GM23338 (cell line): ENCODE measurements around the gene CCIN. TPM values are rescaled to one million over a fixed set of nuclear protein-coding genes. Genes with fewer than 3 reads are reported as not detected.

Experiments
- ATAC-seq: fragments of 200-7000 bp; cut with Tn5 transposase; 3 replicates; pipeline ENCODE4 v1.9.1; 2020
- DNase-seq: peaks from one replicate; pipeline ENCODE4 v3.0.0-alpha.2; 2015; ENCODE audit warnings: low spot score
- H2AFZ ChIP-seq: fragments of 200-600 bp; sonication (generic); 2 replicates; pipeline ENCODE4 v1.8.0; 2016; ENCODE audit warnings: antibody characterized with exemption, mild to moderate bottlenecking, moderate library complexity
- H3F3A ChIP-seq: fragments of 200-600 bp; sonication (generic); replicated peaks from 2 replicates; pipeline ENCODE4 v1.8.0; 2017; ENCODE audit warnings: antibody characterized with exemption, mixed run types, low read depth
- H3K27ac ChIP-seq: fragments of 200-600 bp; sonication (generic); 2 replicates; pipeline ENCODE4 v1.6.1; 2016; ENCODE audit warnings: low read depth
- H3K27me3 ChIP-seq: fragments of 200-600 bp; sonication (generic); 2 replicates; pipeline ENCODE4 v1.8.0; 2016; ENCODE audit warnings: mild to moderate bottlenecking, mixed run types, moderate library complexity; ENCODE audit not compliant: insufficient read depth
- H3K36me3 ChIP-seq: fragments of 200-600 bp; sonication (generic); 2 replicates; pipeline ENCODE4 v1.8.0; 2016; ENCODE audit warnings: mild to moderate bottlenecking; ENCODE audit not compliant: insufficient read depth
- H3K4me1 ChIP-seq: fragments of 200-600 bp; sonication (generic); 2 replicates; pipeline ENCODE4 v1.8.0; 2016; ENCODE audit warnings: mild to moderate bottlenecking, moderate library complexity; ENCODE audit not compliant: insufficient read depth
- H3K4me2 ChIP-seq: fragments of 200-600 bp; sonication (generic); 2 replicates; pipeline ENCODE4 v1.7.1; 2017; ENCODE audit warnings: mixed run types
- H3K4me3 ChIP-seq: fragments of 200-600 bp; sonication (generic); 2 replicates; pipeline ENCODE4 v1.6.1; 2016; ENCODE audit warnings: mixed run types
- H3K79me2 ChIP-seq: fragments of 200-600 bp; sonication (generic); replicated peaks from 2 replicates; pipeline ENCODE4 v1.8.0; 2017; ENCODE audit warnings: mild to moderate bottlenecking; ENCODE audit not compliant: insufficient read depth
- H3K9me2 ChIP-seq: fragments of 200-600 bp; sonication (generic); 2 replicates; pipeline ENCODE4 v1.8.0; 2017; ENCODE audit not compliant: insufficient read depth
- H4K20me1 ChIP-seq: fragments of 200-600 bp; sonication (generic); replicated peaks from 2 replicates; pipeline ENCODE4 v1.8.0; 2017; ENCODE audit warnings: mild to moderate bottlenecking; ENCODE audit not compliant: insufficient read depth
- H3K27ac Mint-ChIP-seq: 2 replicates; pipeline ENCODE4 v1.8.0; 2020; ENCODE audit warnings: inconsistent platforms, mild to moderate bottlenecking, moderate library complexity, mixed read lengths
- H3K27me3 Mint-ChIP-seq: 3 replicates; pipeline ENCODE4 v1.8.0; 2022; ENCODE audit warnings: low read depth, mild to moderate bottlenecking, moderate library complexity, mixed read lengths, inconsistent platforms; ENCODE audit not compliant: insufficient read depth, poor library complexity
- H3K36me3 Mint-ChIP-seq: 3 replicates; pipeline ENCODE4 v1.8.0; 2021; ENCODE audit warnings: low read depth, mild to moderate bottlenecking, inconsistent platforms, moderate library complexity, mixed read lengths
- H3K4me1 Mint-ChIP-seq: 3 replicates; pipeline ENCODE4 v1.8.0; 2020; ENCODE audit warnings: mild to moderate bottlenecking, inconsistent platforms, mixed read lengths
- H3K4me3 Mint-ChIP-seq: 3 replicates; pipeline ENCODE4 v1.8.0; 2021; ENCODE audit warnings: moderate library complexity, mild to moderate bottlenecking, inconsistent platforms, mixed read lengths
- H3K9me3 Mint-ChIP-seq: 3 replicates; pipeline ENCODE4 v1.8.0; 2020; ENCODE audit warnings: moderate library complexity, mild to moderate bottlenecking, inconsistent platforms, mixed read lengths
- CREB1 ChIP-seq: fragments of 250-450 bp; sonication (Bioruptor Pico); IDR thresholded peaks from 2 replicates; pipeline ENCODE4 v1.5.0; 2020; ENCODE audit warnings: low read depth, mild to moderate bottlenecking, moderate library complexity
- CTCF ChIP-seq, 2 experiments: fragments of 200-600 bp in 1 of 2; sonication (generic) in 1 of 2; conservative IDR thresholded peaks; 2 replicates each; pipeline versions ENCODE4 v1.5.1 to v1.6.1; 2016 to 2017; ENCODE audit warnings: antibody characterized with exemption in 2 of 2, low read depth in 2 of 2, mild to moderate bottlenecking in 2 of 2, moderate library complexity in 1 of 2
- EZH2 ChIP-seq: fragments of 200-600 bp; sonication (generic); IDR thresholded peaks from one replicate; pipeline ENCODE4 v1.8.0; 2017; ENCODE audit warnings: antibody characterized with exemption, mild to moderate bottlenecking, low read depth; ENCODE audit not compliant: unreplicated experiment
- EZH2phosphoT487 ChIP-seq: fragments of 200-600 bp; sonication (generic); IDR thresholded peaks from one replicate; pipeline ENCODE4 v1.8.1; 2018; ENCODE audit warnings: antibody characterized with exemption; ENCODE audit not compliant: unreplicated experiment
- JUNB ChIP-seq: IDR thresholded peaks from one replicate; pipeline ENCODE4 v1.6.1; 2016; ENCODE audit warnings: antibody characterized with exemption; ENCODE audit not compliant: unreplicated experiment
- NANOG ChIP-seq: IDR thresholded peaks from 2 replicates; pipeline ENCODE4 v1.6.1; 2016; ENCODE audit warnings: antibody characterized with exemption, borderline replicate concordance
- POLR2AphosphoS5 ChIP-seq: IDR thresholded peaks from 2 replicates; pipeline ENCODE4 v1.6.1; 2016; ENCODE audit warnings: antibody characterized with exemption, low read depth
- REST ChIP-seq: IDR thresholded peaks from one replicate; pipeline ENCODE4 v1.6.1; 2018; ENCODE audit warnings: antibody characterized with exemption; ENCODE audit not compliant: unreplicated experiment
- STAT1 ChIP-seq: IDR thresholded peaks from one replicate; pipeline ENCODE4 v1.6.1; 2016; ENCODE audit warnings: antibody characterized with exemption; ENCODE audit not compliant: unreplicated experiment
- ZNF114 ChIP-seq: fragments of 250-450 bp; sonication (Bioruptor Pico); IDR thresholded peaks from 2 replicates; pipeline ENCODE4 v1.5.0; 2020; ENCODE audit warnings: mild to moderate bottlenecking, moderate library complexity
- ZNF331 ChIP-seq: fragments of 250-450 bp; sonication (Bioruptor Pico); IDR thresholded peaks from 2 replicates; pipeline ENCODE4 v1.5.0; 2020; ENCODE audit warnings: low read depth, mild to moderate bottlenecking, moderate library complexity
- polyA plus RNA-seq: library from polyadenylated mRNA; unstranded; fragments of >200 nt; fragmentation: Nextera tagmentation; extraction: Ambion mirVana; gene quantifications from 2 replicates; pipeline ENCODE4 v1.2.1, GENCODE V29; 2016
- total RNA-seq: library from RNA; depleted of rRNA; stranded (reverse); fragments of >200 nt; shearing (Covaris generic); gene quantifications from 2 replicates; pipeline ENCODE4 v1.2.3, GENCODE V29; 2014
- TF ChIP-seq, protein P1 (sequence below): IDR thresholded peaks from 2 replicates; pipeline ENCODE4 v1.6.1; 2016; ENCODE audit warnings: antibody characterized with exemption
- TF ChIP-seq, protein P2 (sequence below): fragments of 250-450 bp; sonication (Bioruptor Pico); IDR thresholded peaks from 2 replicates; pipeline ENCODE4 v1.5.0; 2020; ENCODE audit warnings: mild to moderate bottlenecking, moderate library complexity

The CCIN gene
- total and polyA plus RNA-seq, 2 experiments from 2014 or later = 0.14 TPM; not detected in 1

- Histone ChIP-seq H3K4me2 (no peak overlapping the region), H3F3A (no peaks in the 10 kb centered on the region), H3K27me3 (no peaks in the 10 kb centered on the region), H2AFZ (no peak overlapping the region), H3K36me3 (no peaks in the 10 kb centered on the region), H4K20me1 (no peaks in the 10 kb centered on the region), H3K4me1 (no peaks in the 10 kb centered on the region), H3K4me3 (no peak overlapping the region), H3K79me2 (no peaks in the 10 kb centered on the region), H3K9me2 (0 out of 2 replicates have a peak, but pooled peaks cover 2% of the 10 kb centered on the region), H3K27ac (no peak overlapping the region)
- H3K4me1 Mint-ChIP-seq = peaks cover 4% of the 10 kb centered on the region; the same call in 2 of the 3 replicates
- no peak overlapping the region for H3K4me3 Mint-ChIP-seq
- H3K27ac Mint-ChIP-seq = no peak overlapping the region
- peaks cover 4% of the 10 kb centered on the region for H3K27me3 Mint-ChIP-seq
- no peak for TF ChIP-seq EZH2
- TF ChIP-seq, protein P1, sequence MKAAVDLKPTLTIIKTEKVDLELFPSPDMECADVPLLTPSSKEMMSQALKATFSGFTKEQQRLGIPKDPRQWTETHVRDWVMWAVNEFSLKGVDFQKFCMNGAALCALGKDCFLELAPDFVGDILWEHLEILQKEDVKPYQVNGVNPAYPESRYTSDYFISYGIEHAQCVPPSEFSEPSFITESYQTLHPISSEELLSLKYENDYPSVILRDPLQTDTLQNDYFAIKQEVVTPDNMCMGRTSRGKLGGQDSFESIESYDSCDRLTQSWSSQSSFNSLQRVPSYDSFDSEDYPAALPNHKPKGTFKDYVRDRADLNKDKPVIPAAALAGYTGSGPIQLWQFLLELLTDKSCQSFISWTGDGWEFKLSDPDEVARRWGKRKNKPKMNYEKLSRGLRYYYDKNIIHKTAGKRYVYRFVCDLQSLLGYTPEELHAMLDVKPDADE = no peak
- TF ChIP-seq, protein P2, sequence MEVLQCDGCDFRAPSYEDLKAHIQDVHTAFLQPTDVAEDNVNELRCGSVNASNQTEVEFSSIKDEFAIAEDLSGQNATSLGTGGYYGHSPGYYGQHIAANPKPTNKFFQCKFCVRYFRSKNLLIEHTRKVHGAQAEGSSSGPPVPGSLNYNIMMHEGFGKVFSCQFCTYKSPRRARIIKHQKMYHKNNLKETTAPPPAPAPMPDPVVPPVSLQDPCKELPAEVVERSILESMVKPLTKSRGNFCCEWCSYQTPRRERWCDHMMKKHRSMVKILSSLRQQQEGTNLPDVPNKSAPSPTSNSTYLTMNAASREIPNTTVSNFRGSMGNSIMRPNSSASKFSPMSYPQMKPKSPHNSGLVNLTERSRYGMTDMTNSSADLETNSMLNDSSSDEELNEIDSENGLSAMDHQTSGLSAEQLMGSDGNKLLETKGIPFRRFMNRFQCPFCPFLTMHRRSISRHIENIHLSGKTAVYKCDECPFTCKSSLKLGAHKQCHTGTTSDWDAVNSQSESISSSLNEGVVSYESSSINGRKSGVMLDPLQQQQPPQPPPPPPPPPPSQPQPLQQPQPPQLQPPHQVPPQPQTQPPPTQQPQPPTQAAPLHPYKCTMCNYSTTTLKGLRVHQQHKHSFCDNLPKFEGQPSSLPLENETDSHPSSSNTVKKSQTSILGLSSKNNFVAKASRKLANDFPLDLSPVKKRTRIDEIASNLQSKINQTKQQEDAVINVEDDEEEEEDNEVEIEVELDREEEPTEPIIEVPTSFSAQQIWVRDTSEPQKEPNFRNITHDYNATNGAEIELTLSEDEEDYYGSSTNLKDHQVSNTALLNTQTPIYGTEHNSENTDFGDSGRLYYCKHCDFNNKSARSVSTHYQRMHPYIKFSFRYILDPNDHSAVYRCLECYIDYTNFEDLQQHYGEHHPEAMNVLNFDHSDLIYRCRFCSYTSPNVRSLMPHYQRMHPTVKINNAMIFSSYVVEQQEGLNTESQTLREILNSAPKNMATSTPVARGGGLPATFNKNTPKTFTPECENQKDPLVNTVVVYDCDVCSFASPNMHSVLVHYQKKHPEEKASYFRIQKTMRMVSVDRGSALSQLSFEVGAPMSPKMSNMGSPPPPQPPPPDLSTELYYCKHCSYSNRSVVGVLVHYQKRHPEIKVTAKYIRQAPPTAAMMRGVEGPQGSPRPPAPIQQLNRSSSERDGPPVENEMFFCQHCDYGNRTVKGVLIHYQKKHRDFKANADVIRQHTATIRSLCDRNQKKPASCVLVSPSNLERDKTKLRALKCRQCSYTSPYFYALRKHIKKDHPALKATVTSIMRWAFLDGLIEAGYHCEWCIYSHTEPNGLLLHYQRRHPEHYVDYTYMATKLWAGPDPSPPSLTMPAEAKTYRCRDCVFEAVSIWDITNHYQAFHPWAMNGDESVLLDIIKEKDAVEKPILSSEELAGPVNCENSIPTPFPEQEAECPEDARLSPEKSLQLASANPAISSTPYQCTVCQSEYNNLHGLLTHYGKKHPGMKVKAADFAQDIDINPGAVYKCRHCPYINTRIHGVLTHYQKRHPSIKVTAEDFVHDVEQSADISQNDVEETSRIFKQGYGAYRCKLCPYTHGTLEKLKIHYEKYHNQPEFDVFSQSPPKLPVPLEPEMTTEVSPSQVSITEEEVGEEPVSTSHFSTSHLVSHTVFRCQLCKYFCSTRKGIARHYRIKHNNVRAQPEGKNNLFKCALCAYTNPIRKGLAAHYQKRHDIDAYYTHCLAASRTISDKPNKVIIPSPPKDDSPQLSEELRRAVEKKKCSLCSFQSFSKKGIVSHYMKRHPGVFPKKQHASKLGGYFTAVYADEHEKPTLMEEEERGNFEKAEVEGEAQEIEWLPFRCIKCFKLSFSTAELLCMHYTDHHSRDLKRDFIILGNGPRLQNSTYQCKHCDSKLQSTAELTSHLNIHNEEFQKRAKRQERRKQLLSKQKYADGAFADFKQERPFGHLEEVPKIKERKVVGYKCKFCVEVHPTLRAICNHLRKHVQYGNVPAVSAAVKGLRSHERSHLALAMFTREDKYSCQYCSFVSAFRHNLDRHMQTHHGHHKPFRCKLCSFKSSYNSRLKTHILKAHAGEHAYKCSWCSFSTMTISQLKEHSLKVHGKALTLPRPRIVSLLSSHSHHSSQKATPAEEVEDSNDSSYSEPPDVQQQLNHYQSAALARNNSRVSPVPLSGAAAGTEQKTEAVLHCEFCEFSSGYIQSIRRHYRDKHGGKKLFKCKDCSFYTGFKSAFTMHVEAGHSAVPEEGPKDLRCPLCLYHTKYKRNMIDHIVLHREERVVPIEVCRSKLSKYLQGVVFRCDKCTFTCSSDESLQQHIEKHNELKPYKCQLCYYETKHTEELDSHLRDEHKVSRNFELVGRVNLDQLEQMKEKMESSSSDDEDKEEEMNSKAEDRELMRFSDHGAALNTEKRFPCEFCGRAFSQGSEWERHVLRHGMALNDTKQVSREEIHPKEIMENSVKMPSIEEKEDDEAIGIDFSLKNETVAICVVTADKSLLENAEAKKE (CRISPR knock-in tag) = no peak
- TF ChIP-seq CTCF (conservative IDR thresholded peaks at IDR 0.05; ENCODE audit: low read depth in 2 of 2) = no peak
- TF ChIP-seq CREB1 (CRISPR knock-in tag) = no peak
- TF ChIP-seq ZNF331 (CRISPR knock-in tag) = no peak
- no peak for TF ChIP-seq NANOG
- TF ChIP-seq REST = no peak
- no peak for TF ChIP-seq JUNB
- no peak for TF ChIP-seq ZNF114 (CRISPR knock-in tag)
- TF ChIP-seq POLR2AphosphoS5 = no peak
- TF ChIP-seq STAT1 = no peak
- TF ChIP-seq EZH2phosphoT487 = no peak
- no peak for DNase-seq
- H3K9me3 Mint-ChIP-seq = peaks cover 7% of the 10 kb centered on the region; the same call in 2 of the 3 replicates
- no peak; the same call in 2 of the 3 replicates for ATAC-seq
- H3K36me3 Mint-ChIP-seq = no peaks in the 10 kb centered on the region
These were observed 5.1 kb downstream of the CCIN start for GRCh38 chr9:36174271-36174670.
